ENCODE data around the gene SEL1L2.

The SEL1L2 gene

DNA sequence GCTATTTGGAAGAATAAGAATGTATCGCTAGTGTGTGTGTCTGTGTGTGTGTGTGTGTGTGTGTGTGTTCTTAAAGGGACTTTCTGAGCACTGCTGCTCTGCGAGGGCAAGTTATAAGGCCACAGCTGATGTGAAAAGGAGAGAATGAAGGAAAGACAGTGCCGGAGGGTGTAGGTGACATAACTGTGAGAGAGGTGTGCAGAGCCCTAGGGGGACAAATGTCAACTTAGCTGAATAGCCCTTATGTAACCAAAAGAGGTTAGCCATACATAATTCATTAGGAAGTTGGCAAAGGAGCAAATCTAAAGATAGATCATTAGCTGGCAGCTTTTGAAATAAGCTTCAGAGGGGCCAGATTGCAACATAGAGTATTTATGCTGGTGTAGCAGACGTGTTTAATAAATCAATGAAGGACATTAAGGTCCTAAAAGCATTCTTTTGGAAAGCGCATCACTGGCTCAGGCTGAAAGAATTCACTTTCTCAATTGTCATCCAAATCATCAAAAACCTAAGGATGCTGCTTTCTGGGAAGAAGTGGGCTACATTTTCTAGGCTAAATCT lies 124.5 kb downstream of the SEL1L2 start:
- no peak for DNase-seq (ENCODE audit: low read depth in 3 of 3)

DNA sequence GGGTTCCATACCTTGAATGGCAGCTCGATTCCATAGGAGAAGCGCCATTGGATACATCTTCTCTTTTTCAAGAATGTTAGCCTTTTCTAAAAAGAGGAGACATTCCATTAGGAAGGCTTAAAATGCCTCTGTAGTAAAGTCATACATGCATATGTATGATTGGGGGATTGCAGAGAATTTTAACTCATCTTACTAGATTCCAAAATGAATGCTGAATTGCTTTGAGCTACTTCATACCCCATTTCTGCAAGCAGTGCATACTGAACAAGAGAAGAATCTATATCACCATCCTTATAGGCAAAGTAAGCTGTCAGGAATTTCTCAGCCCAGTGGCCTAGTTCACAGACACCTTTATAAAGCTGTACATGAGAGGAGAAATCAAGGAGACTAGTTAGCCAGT lies 125.3 kb downstream of the SEL1L2 start:
- DNase-seq (ENCODE audit: low read depth in 3 of 3) = no peak

DNA sequence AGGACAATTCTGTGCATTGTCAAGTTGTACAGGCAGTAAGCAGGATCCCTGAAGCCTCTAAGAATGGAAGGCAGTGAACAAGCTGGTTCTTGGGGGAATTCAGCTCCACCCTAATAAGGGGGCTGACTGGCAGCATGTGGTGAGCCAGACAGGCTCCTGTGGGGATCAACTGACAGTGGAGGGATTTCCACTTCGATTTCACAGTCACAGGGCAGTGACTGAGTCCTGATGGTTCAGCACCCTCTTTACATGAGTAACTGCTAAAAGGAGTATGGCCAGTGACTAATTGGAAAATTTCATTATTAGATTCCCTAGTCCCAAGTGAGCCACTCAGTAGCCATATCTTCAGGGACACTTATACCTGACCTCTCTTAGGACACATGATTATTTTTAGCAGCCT lies 127.2 kb downstream of the SEL1L2 start:
- no peak for DNase-seq (ENCODE audit: low read depth in 3 of 3)

DNA sequence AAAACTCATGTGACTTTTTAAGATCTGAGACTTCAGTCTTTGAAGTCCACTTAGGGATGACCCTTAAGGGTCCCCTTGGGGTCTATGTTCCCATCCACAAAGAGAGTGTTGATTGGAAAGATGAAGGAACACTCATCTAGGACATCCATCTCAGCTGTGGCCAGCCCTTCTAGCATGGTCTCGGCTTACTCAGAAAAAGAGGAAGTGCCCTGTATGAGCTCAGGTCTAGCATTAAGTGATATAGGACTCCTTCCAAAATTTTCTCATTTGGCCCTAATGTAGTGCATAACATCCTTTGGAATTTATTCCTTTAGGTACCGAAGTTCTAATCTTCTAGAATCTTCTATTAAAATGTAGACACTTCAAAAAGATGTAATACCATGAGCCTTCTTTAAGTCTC lies 128.2 kb downstream of the SEL1L2 start:
- no peak for DNase-seq (ENCODE audit: low read depth in 3 of 3)

DNA sequence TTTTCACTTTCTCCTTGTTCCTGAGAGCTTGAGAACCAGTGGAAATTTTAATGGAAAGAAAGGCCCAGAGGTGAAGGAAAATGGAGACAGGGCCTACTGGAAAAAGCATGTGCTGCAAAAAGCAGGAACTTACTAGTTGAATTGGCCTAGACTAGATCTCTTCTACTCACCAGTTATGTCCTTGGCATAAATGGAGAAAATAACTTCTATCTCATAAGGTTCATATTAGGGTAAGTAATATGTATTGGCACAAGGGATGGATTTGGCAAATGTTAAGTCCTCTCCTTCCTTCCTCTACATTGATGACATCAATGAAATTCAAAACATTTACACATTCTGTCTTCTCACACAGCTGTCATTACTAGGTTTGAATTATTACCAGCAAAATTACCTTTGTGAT lies 131.5 kb downstream of the SEL1L2 start:
- no peak for DNase-seq (ENCODE audit: low read depth in 3 of 3)

DNA sequence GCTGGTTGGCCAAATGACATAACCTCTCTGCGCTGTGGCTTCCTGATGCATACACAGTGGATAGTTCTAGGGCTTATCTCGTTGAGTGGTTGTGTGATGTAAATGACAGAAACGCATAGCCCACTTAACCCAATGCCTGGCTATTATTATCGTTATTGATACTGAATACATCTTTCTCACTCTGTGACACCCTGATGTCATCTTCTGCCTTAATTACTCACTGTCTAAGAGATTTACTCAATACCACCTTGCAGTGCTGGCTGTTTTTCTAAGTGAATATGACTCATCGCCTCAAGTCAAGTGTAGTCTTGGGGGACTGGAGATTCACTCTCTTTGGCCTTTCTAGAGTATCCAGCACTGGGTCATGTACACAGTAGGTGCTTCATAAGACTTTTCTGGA lies 132.0 kb downstream of the SEL1L2 start:
- no peak for DNase-seq (ENCODE audit: low read depth in 3 of 3)

DNA sequence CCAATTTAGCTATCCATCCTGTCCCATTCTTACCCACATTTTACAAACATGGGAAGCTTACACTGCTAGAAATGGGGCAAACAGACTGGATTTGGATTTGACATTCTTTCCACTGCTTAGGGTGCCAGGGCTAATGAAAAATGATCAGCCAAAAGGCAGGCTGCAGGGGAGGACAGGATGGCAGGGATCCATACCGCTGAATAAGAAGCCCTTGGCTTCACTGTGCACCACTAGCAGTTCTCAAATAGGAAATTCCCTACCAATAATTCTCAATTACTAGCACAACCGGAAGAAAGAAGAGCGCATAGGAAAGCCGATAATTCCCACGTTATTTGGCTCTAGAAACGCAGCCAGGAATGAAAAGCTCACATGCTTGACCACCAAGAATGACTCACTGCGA lies 132.5 kb downstream of the SEL1L2 start:
- no peak for DNase-seq (ENCODE audit: low read depth in 3 of 3)

DNA sequence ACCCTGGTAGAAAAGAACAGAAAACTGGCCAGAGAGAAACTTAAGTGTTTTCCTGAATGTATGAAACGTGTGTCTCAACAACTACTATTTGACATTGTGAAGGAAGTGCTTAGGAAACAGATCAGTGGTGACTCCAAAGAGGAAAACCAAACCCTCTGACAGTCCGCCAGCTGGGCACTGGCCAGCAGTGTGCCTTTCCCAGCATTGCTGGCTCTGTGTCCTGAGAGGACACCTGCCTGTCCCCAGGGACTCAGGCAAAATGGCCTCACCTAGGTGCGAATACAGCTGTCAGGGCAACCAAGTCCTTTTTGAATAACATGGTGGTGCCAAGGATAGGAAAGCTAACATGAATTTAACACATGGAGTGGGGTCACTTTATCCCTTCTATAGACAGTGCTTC lies 133.1 kb downstream of the SEL1L2 start:
- DNase-seq (ENCODE audit: low read depth in 3 of 3) = no peak

DNA sequence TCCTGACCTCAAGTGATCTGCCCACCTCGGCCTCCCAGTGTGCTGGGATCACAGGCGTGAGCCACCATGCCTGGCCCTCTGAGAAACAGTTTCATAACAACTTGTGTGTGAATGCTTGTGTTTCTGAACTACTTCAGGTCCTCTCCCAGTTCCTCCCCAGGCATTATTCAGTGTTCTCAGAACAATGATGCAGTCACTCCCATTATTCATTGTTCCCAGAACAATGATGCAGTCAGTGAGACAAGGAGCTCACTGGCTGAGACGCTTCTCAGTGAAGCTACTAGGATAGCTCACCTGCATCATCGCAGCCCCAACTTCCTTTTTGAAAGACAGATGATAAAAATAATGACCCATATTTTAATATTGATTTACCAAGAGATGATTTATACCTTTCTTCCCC lies 134.1 kb downstream of the SEL1L2 start:
- DNase-seq (ENCODE audit: low read depth in 3 of 3) = no peak

DNA sequence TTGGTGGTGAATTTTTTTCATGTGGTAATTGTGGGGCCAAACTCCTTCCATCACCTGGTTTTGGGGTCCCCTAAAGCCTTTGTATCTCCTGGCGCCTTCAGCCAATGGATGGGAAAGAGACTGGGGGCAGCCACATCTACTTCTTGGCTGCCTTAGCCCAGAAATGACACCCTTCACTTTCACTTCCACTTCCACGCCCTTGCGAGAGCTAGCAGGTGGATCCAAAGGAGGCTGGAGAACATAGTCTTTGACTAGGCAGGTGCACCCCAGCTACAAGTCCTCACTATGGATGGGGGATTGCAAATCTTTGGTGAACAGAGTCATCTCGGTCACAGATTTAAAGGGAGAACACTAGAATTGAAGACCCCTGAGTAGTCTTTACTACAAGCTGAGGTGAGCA lies 134.8 kb downstream of the SEL1L2 start:
- no peak for DNase-seq (ENCODE audit: low read depth in 3 of 3)

DNA sequence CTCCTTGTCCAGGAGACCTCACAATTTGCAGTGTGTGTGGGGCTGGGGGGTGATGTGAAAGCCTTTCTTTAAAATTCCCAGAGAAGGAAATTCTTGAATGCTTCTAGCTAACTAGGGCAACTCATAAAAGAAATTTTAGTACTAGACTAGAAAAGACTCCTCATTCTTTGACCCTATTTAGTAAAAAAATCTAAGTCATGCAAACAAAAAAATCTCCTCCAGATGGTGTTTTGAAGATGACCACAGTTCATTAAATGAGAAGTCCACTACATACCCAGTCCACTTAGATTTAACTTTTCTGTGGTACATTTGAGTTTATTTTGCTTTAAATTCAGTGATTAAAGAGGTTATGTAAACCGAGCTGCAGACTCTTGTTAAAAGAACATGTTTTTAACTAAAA lies 138.1 kb downstream of the SEL1L2 start:
- no peak for DNase-seq (ENCODE audit: low read depth in 3 of 3)

DNA sequence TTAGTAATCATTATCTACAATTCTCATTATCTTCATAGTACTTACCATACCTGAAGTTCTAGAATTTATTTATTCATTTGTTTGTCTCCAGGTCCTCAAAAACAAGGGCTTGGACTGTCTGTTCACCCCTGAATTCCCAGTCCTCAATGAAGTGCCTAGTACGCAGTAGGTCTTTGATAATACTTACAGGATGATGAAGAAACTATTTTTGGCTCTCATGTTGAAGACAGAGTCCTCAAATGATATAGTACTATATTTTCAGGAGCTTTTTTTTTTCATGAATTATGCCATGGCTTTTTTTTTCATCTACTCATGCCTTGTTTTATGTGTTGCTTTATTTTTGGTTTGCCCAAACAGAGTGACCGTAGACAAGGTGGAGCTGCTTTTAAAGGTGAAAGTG lies 139.1 kb downstream of the SEL1L2 start:
- no peak for DNase-seq (ENCODE audit: low read depth in 3 of 3)

DNA sequence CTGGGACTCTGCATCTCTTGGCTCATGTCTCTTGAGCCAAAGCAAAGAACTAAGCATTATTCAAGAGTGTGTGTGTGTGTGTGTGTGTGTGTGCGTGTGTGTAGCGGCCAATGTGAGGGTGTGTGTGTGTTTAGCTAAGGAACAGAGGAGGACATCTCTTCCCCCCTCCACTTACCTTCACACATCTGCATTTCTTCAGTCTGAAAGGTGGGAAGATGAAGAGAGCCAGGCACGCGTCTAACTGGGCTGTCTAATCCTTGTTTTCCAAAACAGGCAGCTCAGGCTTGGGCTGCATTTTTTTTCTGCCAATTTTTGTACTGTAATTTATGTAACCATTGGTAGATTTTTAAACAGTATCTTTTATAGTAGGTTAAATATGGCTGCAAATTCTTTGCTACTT lies 146.1 kb downstream of the SEL1L2 start:
- DNase-seq (ENCODE audit: low read depth in 3 of 3) = no peak

DNA sequence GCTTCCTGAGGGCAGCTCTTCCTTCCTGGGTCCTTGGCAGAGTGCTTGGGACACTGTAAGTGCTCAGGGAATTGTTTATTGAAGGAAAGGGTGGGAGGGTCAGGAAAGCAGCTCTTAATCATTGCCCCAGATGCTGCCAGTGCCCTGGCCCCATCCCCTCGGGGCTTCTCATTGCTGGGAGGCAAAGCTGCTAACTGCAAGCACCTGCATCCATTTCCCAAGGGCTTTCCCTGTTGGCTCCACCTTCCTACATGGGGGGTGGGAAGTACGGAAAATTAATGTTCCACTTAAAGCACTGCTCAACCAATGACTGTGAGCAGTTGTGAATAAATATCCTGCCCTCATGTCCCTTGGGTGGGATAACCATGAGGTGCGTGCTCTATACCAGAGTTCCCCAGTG lies 149.2 kb downstream of the SEL1L2 start:
- no peak for DNase-seq (ENCODE audit: low read depth in 3 of 3)

DNA sequence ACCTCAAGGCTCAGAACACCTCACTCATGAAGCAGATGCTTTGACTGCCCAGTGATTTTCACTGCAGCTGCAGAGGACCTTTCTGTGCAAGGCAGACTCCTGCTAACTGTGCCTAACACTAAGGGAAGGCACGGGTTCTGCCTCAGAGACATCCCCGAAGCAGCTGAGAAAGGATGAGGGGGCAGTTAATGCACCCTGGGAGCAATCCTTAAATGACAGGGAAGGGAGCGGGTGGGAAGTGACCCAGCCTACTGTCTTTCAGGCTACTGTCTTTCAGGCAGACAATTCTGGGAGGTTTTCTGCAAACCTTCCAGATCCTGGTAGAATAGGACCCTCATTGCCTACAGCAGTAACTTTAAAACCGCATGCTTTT lies 150.3 kb downstream of the SEL1L2 start:
- no peak for DNase-seq (ENCODE audit: low read depth in 3 of 3)

DNA sequence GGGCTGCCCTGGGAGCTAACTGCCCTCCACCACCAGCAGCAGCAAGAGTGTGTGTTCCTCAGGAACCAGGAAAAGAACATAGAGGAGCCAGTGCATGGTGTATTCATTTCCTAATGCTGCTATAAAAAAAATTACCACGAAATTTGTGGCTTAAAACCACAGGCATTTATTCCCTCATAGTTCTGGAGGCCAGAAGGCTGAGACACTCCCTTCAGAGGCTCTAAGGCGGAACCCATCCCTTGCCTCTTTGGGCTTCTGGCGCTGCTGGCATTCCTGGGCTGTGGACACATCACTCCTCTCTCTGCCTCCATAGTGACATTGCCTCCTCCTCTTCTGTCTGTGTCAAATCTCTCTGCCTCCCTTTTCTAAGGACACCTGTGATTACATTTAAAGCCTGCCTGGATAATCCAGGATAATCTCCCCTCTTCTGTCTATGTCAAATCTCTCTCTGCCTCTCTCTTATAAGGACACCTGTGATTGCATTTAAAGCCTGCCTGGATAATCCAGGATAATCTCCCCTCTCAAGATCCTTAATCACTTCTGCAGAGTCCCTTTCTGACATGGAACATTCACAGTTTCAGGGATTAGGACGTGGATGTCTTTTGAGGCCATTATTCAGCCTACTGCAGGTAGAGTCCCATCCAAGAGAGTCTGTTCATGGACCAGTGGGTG lies 150.9 kb downstream of the SEL1L2 start:
- no peak for DNase-seq (ENCODE audit: low read depth in 3 of 3)

DNA sequence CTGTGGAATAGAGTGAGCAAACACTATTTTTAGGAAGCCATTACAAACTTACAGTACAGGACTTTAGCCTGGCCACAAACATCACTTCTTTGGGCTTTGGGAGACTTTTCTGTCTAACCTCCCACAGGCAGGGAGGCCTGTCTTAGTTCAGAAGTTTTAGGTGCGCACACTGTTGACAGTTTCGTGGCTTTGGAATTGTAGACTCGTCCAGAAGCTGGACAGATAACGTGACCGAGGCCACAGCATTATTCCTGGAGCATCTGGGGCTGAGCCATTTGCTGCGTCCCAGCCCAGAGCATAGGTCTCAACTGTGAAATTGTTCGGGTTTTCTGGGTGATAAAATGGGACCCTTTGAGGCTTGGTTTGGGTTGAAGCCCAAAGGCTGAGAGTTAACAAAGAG lies 151.8 kb downstream of the SEL1L2 start:
- no peak for DNase-seq (ENCODE audit: low read depth in 3 of 3)

DNA sequence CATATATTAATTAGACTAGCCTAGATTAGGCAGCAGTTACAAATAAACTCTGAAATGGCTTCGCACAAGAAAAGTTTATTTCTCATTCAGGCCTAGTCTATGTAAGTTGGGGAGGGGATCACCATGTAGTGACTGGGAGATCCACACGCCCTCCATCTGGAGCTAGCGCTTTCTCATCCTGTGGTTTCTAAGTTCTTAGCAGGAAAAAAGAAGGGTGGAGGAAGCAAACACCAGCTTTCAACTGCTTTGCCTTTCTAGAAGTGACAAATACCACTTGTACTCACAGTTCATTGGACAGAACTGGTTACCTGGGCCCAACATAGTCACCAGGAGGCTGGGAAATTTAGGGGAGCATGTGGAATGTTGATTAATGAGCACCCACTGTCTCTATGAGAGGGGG lies 158.9 kb downstream of the SEL1L2 start:
- no peak for DNase-seq (ENCODE audit: low read depth in 3 of 3)

DNA sequence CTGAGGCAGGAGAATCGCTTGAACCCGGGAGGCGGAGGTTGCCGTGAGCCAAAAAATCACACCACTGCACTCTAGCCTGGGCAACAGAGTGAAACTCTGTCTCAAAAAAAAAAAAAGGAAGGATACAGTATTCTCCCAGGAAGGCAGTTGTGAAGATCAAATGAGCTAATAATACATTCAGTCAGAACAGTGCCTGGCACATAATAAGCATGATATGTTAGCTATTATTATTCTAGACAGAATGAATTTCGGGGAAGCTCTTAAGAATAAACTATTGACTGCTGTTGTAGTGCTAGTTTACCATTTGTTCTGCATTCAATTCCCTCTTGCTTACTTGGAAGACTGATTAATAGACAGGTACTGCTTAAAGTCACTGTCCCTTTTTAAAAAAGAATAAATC lies 164.9 kb downstream of the SEL1L2 start:
- no peak for DNase-seq (ENCODE audit: low read depth in 3 of 3)

DNA sequence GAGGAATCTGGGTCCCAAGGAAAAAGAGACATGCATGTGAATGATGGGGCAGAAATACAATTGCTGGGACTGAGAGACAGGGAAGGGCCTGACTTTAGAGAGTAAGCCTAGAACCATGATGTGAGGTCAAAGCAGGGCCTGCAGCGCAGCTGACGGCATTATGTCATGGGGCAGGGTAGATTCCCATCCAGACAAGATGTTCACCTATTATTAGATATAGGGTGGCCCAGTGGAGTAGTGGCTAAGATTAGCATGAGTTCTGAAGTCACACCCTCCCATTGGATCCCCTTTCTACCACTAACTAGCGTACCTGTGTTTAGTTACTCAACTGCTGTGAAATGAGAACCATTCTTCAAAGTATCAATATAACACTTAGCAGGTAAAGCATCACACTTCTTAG lies 166.0 kb downstream of the SEL1L2 start:
- no peak for DNase-seq (ENCODE audit: low read depth in 3 of 3)

DNA sequence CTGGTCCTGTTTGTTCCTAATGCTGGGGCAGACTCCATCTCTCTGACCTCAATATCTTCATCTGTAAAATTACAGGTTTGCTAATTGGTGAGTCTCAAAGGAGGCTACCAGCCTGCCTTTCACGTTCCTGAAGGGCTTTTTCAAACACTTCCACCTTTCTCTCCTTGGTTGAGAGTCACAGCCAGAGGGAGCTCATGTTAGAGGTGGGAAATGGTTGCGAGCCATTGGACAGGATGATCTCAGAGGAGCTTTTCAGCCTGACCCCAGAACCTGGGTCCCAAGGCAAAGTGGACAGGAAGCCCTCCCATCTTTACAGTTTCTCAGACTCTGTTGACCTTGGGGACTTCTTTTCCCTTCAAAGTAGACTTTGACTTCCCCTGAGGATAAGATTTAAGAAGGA lies 168.0 kb downstream of the SEL1L2 start:
- no peak for DNase-seq (ENCODE audit: low read depth in 3 of 3)

DNA sequence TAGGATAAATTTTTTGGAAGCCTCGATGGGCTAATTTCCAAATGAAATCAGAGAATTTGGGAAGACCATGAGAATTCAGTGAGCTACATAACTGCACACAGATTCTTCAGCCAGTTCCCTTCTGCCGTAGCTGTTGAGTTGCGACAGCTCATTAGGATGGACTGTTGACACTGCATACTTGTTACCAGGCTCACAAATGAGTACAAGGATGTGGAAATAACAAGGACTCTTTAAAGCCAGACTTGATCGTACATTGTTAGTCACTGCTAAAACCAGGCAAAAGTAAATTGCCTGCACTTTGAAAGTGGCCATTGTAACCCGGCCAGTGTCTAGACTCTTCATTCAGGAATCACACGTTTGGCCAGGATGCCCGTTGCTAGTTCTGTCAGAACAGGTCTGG lies 168.5 kb downstream of the SEL1L2 start:
- DNase-seq (ENCODE audit: low read depth in 3 of 3) = no peak

DNA sequence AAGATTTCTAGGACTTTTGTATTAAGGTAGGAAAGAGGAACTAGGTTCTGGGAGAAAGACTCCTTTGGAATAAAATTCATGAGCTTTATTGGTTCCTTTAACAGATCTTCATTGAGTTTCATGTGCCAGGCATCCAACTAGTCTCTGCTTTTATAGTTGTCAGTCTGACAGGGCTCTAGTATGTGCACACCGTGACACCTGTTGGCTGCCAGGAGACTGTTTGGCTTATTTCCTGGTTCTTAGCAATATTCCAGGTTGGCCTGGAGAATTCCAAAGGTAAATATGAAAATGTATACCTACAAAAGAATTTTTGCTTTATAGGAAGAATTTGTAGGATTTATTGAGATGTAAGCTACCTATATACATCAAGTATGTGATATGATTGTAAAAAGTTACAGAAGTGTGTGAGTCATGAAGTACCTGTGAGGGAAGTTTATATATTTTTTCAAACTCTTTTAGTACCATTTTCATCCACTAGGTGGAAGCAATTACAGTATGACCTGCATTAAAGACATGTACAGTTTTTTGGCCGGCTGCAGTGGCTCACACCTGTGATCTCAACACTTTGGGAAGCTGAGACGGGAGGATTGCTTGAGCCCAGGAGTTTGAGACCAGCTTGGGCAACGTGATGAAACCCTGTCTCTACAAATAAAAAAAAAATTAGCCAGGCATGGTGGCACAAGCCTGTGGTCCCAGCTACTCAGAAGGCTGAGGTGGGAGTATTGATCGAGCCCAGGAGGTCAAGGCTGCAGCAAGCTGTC lies 170.3 kb downstream of the SEL1L2 start:
- DNase-seq (ENCODE audit: low read depth in 3 of 3) = no peak

DNA sequence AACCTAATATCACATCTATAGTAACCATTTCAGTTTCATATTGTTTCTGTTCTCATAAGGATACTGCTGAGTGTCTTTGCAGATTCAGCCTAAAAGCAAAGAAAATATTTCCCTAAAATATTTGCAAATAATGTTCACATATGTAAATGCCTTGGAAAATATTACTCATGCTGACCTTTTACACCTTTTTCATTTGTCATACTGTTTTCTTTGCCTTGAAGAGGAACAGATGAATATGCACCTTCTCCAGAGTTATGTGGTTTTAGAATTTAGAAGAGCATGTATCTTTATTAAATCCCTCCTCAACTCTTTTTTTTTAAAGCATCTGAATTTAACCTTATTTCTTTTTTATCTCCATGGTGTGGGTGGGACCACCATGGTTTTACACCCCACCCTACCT lies 173.1 kb downstream of the SEL1L2 start:
- no peak for DNase-seq (ENCODE audit: low read depth in 3 of 3)

Measured in stimulated activated CD4-positive, alpha-beta T cell treated with anti-CD3 and anti-CD28 coated beads, TNF-alpha, amount 100 ng/mL, for 48 hours (primary cell).